ENCODE results near the gene SLC37A2. TPM values are rescaled to one million over a fixed set of nuclear protein-coding genes. Genes with fewer than 3 reads are reported as not detected.

SLC37A2 gene
- total RNA-seq, 1 donor from 2014 or later, result 3.3 TPM

DNA sequence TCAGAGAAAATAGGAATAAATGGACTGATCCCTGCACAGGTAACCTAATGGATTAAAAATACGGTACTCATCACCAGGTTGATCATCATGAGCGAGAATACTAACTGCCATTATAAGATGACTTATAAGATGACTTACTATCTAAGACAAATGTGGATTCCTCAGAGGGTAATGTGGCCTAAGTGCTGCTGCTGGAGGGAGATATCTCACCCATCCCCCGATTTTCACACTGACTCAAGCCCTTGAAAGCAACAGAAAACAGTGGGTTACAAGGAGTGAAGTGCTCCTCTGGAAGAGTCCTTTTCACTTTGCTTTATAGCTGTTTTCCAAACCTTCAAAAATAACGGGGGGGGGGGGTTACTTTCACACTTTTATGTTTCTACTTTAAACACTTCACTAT, 47.4 kb downstream of the SLC37A2 start:
- no peak overlapping the region for H3K27ac ChIP-seq
- H3K9me3 Mint-ChIP-seq, result peaks cover 28% of the 10 kb centered on the region
- peak overlapping the region; percentile 96 for H3K27ac Mint-ChIP-seq

DNA sequence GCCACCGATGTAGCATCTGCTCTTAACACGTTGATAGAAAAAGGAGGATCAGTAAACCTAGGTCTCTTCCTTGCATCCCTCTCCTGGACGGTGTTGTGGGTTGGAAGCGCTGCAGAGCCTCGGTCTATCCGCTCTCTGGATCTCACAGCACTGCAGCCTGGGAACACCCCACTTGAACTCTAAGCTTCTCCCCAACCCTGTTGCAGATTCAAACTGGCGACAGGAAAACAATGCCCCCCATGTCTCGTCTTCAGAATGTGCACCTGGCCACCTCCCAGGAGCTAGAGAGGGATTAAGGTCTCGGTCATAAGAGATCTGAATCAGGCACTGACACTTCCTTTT, 47.9 kb downstream of the SLC37A2 start:
- Histone ChIP-seq H3K27ac (peak overlapping the region; percentile 1), H3K9me3 (ENCODE audit: low read depth) (no peaks in the 10 kb centered on the region), H3K4me2 (peak overlapping the region; percentile 92), H3K4me1 (peaks cover 10% of the 10 kb centered on the region), H2AFZ (replicated peaks) (peak overlapping the region; percentile 10), H3K4me3 (peak overlapping the region; percentile 62), H3K27me3 (no peaks in the 10 kb centered on the region), H4K20me1 (ENCODE audit: low read depth) (no peaks in the 10 kb centered on the region), H3K9ac (peak overlapping the region; percentile 56), H3K79me2 (ENCODE audit: low read depth) (peaks cover 35% of the 10 kb centered on the region), H3K36me3 (no peaks in the 10 kb centered on the region), H3F3A (ENCODE audit: low read depth) (peaks cover 15% of the 10 kb centered on the region)
- Mint-ChIP-seq H3K4me3 (peak overlapping the region; percentile 99), H3K27me3 (ENCODE audit: insufficient read depth, low read depth) (peaks cover 5% of the 10 kb centered on the region), H3K36me3 (peaks cover 17% of the 10 kb centered on the region), H3K9me3 (peaks cover 24% of the 10 kb centered on the region), H3K27ac (peak overlapping the region; percentile 96), H3K4me1 (peaks cover 18% of the 10 kb centered on the region)
- no peak for TF ChIP-seq EZH2phosphoT487 (IDR thresholded peaks at IDR 0.05)
- TF ChIP-seq EZH2 (IDR thresholded peaks at IDR 0.05), result no peak
- TF ChIP-seq, protein P1, sequence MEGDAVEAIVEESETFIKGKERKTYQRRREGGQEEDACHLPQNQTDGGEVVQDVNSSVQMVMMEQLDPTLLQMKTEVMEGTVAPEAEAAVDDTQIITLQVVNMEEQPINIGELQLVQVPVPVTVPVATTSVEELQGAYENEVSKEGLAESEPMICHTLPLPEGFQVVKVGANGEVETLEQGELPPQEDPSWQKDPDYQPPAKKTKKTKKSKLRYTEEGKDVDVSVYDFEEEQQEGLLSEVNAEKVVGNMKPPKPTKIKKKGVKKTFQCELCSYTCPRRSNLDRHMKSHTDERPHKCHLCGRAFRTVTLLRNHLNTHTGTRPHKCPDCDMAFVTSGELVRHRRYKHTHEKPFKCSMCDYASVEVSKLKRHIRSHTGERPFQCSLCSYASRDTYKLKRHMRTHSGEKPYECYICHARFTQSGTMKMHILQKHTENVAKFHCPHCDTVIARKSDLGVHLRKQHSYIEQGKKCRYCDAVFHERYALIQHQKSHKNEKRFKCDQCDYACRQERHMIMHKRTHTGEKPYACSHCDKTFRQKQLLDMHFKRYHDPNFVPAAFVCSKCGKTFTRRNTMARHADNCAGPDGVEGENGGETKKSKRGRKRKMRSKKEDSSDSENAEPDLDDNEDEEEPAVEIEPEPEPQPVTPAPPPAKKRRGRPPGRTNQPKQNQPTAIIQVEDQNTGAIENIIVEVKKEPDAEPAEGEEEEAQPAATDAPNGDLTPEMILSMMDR (IDR thresholded peaks at IDR 0.05), result no peak
- DNase-seq (ENCODE audit: low spot score), result no peak

More for the DNA sequence above, 47.4 kb downstream of the SLC37A2 start:
- peak overlapping the region; percentile 62 for H3K4me3 ChIP-seq
- peak; percentile 31 for DNase-seq (ENCODE audit: low spot score)
- H3K36me3 ChIP-seq, result no peaks in the 10 kb centered on the region
- peaks cover 10% of the 10 kb centered on the region for H3K4me1 ChIP-seq
- Mint-ChIP-seq H3K4me1 (peaks cover 18% of the 10 kb centered on the region), H3K4me3 (peak overlapping the region; percentile 99), H3K36me3 (peaks cover 21% of the 10 kb centered on the region), H3K27me3 (ENCODE audit: insufficient read depth, low read depth) (peaks cover 4% of the 10 kb centered on the region)
- TF ChIP-seq EZH2 (IDR thresholded peaks at IDR 0.05) (no peak), EZH2phosphoT487 (IDR thresholded peaks at IDR 0.05) (no peak)
- TF ChIP-seq, protein P1 (IDR thresholded peaks at IDR 0.05), result no peak
- H3K4me2 ChIP-seq, result peak overlapping the region; percentile 92
- no peaks in the 10 kb centered on the region for H4K20me1 ChIP-seq (ENCODE audit: low read depth)
- peak overlapping the region; percentile 56 for H3K9ac ChIP-seq
- peaks cover 39% of the 10 kb centered on the region for H3K79me2 ChIP-seq (ENCODE audit: low read depth)
- H3K9me3 ChIP-seq (ENCODE audit: low read depth), result no peaks in the 10 kb centered on the region
- H3K27me3 ChIP-seq, result no peaks in the 10 kb centered on the region
- H2AFZ ChIP-seq (replicated peaks), result no peak overlapping the region
- peaks cover 15% of the 10 kb centered on the region for H3F3A ChIP-seq (ENCODE audit: low read depth)

DNA sequence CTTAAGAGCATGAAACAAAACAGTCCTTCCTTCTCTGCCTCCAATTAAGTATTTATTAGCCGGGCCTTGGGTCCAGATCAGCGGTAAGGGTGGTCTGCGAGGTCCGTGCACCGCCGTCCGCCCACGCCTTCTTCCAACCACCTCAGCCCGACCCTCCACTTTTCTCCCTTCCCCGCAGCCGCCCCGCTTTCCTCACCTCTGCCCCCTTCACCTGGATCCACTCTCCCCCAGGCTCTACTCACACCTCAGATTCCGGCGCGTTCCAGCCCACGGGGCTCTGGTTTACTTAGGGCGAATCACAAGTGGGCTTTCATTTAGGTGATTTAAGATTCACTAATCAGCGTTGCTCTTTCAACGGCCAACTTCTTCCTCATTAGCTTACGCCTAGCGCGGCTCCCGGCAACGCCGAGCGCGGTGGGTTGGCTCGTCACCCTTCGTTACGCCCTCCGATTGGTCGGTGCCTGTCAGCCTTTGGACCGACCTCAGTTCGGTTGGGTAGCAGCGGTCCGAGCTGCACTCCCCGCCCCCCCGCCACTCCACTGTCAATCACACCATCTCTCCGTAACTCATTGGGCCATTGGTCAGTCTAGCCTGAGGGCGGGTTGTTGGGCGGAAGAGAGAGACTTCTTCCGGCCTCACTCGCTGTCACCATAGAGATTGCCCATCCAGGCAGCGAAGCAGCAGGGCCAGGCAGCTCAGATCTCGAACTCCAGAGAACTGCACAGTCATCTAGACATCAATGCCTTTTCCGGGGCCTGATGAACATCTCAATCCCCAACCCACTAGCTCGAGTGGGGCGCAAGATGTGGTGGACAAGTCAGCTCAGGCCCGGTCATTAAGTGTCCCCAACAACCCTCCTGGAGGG, 48.5 kb downstream of the SLC37A2 start, which contains the start of gene TMEM218:
TSS of gene TMEM218 (minus strand) at position 284 of the 865 bp plus-strand sequence. CDS start 9,385 bp downstream, outside the sequence.
- Mint-ChIP-seq H3K4me3 (peak within 1 kb of the TSS; percentile 99), H3K27ac (peak within 1 kb of the TSS; percentile 96), H3K36me3 (peaks cover 12% of the 10 kb centered on the region), H3K9me3 (peaks cover 19% of the 10 kb centered on the region), H3K27me3 (ENCODE audit: insufficient read depth, low read depth) (peaks cover 5% of the 10 kb centered on the region), H3K4me1 (peaks cover 18% of the 10 kb centered on the region)
- Histone ChIP-seq H3K4me1 (peaks cover 10% of the 10 kb centered on the region), H3K79me2 (ENCODE audit: low read depth) (peaks cover 29% of the 10 kb centered on the region), H3K36me3 (no peaks in the 10 kb centered on the region), H3K9me3 (ENCODE audit: low read depth) (no peaks in the 10 kb centered on the region), H3K4me2 (peak within 1 kb of the TSS; percentile 92), H4K20me1 (ENCODE audit: low read depth) (no peaks in the 10 kb centered on the region), H3F3A (ENCODE audit: low read depth) (peaks cover 15% of the 10 kb centered on the region), H3K27ac (peak within 1 kb of the TSS; percentile 1), H3K27me3 (no peaks in the 10 kb centered on the region), H3K9ac (peak within 1 kb of the TSS; percentile 56), H3K4me3 (peak within 1 kb of the TSS; percentile 62), H2AFZ (replicated peaks) (peak within 1 kb of the TSS; percentile 60)
- DNase-seq (ENCODE audit: low spot score), result peak; percentile 100
- TF ChIP-seq, protein P1 (IDR thresholded peaks at IDR 0.05), result no peak
- no peak for TF ChIP-seq EZH2phosphoT487 (IDR thresholded peaks at IDR 0.05)
- TF ChIP-seq EZH2 (IDR thresholded peaks at IDR 0.05), result no peak
